SK-N-SH (cell line): ENCODE measurements around the gene CSN1S1. TPM values are rescaled to one million over a fixed set of nuclear protein-coding genes. Genes with fewer than 3 reads are reported as not detected.

Source experiments
- CTCF ChIA-PET: fragments of 300-600, 350-600 bp; formaldehyde crosslinking; extraction: SDS; loops from one replicate; lab custom pipeline; 2021; lab: Yijun Ruan, JAX
- POLR2A ChIA-PET: fragments of 350-600 bp; sonication (Branson Sonifier 250); formaldehyde crosslinking; extraction: SDS; loops from one replicate; lab custom pipeline; 2020; ENCODE audit warnings: antibody characterized with exemption, inconsistent platforms; lab: Yijun Ruan, JAX
- DNase-seq: peaks from one replicate; pipeline ENCODE4 v3.0.0; 2012
- H2AFZ ChIP-seq: fragments of 200-600 bp; sonication (generic); 2 replicates; pipeline ENCODE4 v1.8.1; 2016; ENCODE audit warnings: antibody characterized with exemption, mild to moderate bottlenecking, low read depth
- H3F3A ChIP-seq: fragments of 200-600 bp; sonication (generic); replicated peaks from 2 replicates; pipeline ENCODE3; 2016; ENCODE audit warnings: antibody characterized with exemption, mild to moderate bottlenecking; ENCODE audit not compliant: insufficient read depth
- H3K27ac ChIP-seq, 2 experiments: fragments of 200-500 bp in 1 of 2; fragments of 200-600 bp in 1 of 2; sonication (Bioruptor generic) in 1 of 2; sonication (generic), shearing (Covaris generic) in 1 of 2; 2 replicates each; pipeline versions ENCODE4 v1.5.1 to v1.6.1; 2014 to 2016; ENCODE audit warnings: low read depth in 2 of 2, inconsistent platforms in 1 of 2, low read length in 1 of 2, mild to moderate bottlenecking in 1 of 2, mixed read lengths in 1 of 2
- H3K27me3 ChIP-seq: fragments of 200-600 bp; sonication (generic), shearing (Covaris generic); 2 replicates; pipeline ENCODE4 v1.6.1; 2016; ENCODE audit warnings: mixed run types; ENCODE audit not compliant: insufficient read depth
- H3K36me3 ChIP-seq, 2 experiments: fragments of 200-500 bp in 1 of 2; fragments of 200-600 bp in 1 of 2; sonication (Bioruptor generic) in 1 of 2; sonication (generic) in 1 of 2; replicated peaks in 1 of 2; 2 replicates each; pipeline versions ENCODE3 to v1.5.1; 2014 to 2016; ENCODE audit warnings: low read length in 1 of 2, mild to moderate bottlenecking in 1 of 2; ENCODE audit not compliant: insufficient read depth in 2 of 2, control insufficient read depth in 1 of 2
- H3K4me1 ChIP-seq, 2 experiments: fragments of 200-500 bp in 1 of 2; fragments of 200-600 bp in 1 of 2; sonication (Bioruptor generic) in 1 of 2; sonication (generic), shearing (Covaris generic) in 1 of 2; 2 replicates each; pipeline versions ENCODE4 v1.5.1 to v1.6.1; 2014 to 2016; ENCODE audit warnings: low read depth in 1 of 2, low read length in 1 of 2, mixed run types in 1 of 2; ENCODE audit not compliant: insufficient read depth in 2 of 2, control insufficient read depth in 1 of 2
- H3K4me2 ChIP-seq: fragments of 200-600 bp; sonication (generic), shearing (Covaris generic); 2 replicates; pipeline ENCODE4 v1.6.1; 2017; ENCODE audit warnings: mixed run types
- H3K4me3 ChIP-seq, 2 experiments: fragments of 200-500 bp in 1 of 2; fragments of 200-600 bp in 1 of 2; sonication (Bioruptor generic) in 1 of 2; sonication (generic), shearing (Covaris generic) in 1 of 2; 2 replicates each; pipeline versions ENCODE4 v1.5.1 to v1.8.1; 2014 to 2016; ENCODE audit warnings: low read depth in 2 of 2, inconsistent platforms in 1 of 2, low read length in 1 of 2, mild to moderate bottlenecking in 1 of 2, mixed read lengths in 1 of 2, moderate library complexity in 1 of 2
- H3K79me2 ChIP-seq: fragments of 200-600 bp; sonication (generic); 2 replicates; pipeline ENCODE4 v1.8.1; 2017; ENCODE audit warnings: mild to moderate bottlenecking; ENCODE audit not compliant: insufficient read depth
- H3K9ac ChIP-seq: fragments of 200-600 bp; sonication (generic); 2 replicates; pipeline ENCODE4 v1.6.1; 2017; ENCODE audit warnings: mixed run types
- H3K9me2 ChIP-seq: fragments of 200-600 bp; sonication (generic); 2 replicates; pipeline ENCODE4 v1.6.1; 2017; ENCODE audit warnings: mixed run types
- H3K9me3 ChIP-seq: fragments of 200-600 bp; sonication (generic); 2 replicates; pipeline ENCODE4 v1.6.1; 2017; ENCODE audit warnings: mixed run types, mild to moderate bottlenecking, moderate library complexity
- H4K20me1 ChIP-seq: fragments of 200-600 bp; sonication (generic); 2 replicates; pipeline ENCODE4 v1.6.1; 2017; ENCODE audit warnings: mild to moderate bottlenecking, mixed run types; ENCODE audit not compliant: insufficient read depth
- CHD2 ChIP-seq: fragments of 150-350 bp; IDR thresholded peaks from 2 replicates; pipeline ENCODE4 v1.6.1; 2018; ENCODE audit warnings: low read length; ENCODE audit not compliant: partially characterized antibody
- EP300 ChIP-seq, 2 experiments: IDR thresholded peaks; 2 replicates each; pipeline versions ENCODE4 v1.4.0 to v1.6.1; 2012; ENCODE audit warnings: borderline replicate concordance in 1 of 2, low read depth in 1 of 2, low read length in 1 of 2
- FOXJ3 ChIP-seq: sonication (generic); formaldehyde crosslinking; IDR thresholded peaks from 2 replicates; pipeline ENCODE4 v1.5.1; 2020; ENCODE audit warnings: mild to moderate bottlenecking, missing genetic modification reagents
- FOXM1 ChIP-seq: IDR thresholded peaks from 2 replicates; pipeline ENCODE4 v1.4.0; 2012; ENCODE audit warnings: low read depth, mild to moderate bottlenecking
- GABPA ChIP-seq: IDR thresholded peaks from 2 replicates; pipeline ENCODE4 v1.4.0; 2012; ENCODE audit warnings: low read depth, mild to moderate bottlenecking
- MXI1 ChIP-seq: IDR thresholded peaks from 2 replicates; pipeline ENCODE4 v1.6.1; 2012; ENCODE audit warnings: mild to moderate bottlenecking, low read depth, low read length, improper control_type of control experiment
- NFIC ChIP-seq: IDR thresholded peaks from 2 replicates; pipeline ENCODE4 v1.4.0; 2012; ENCODE audit warnings: borderline replicate concordance
- NRF1 ChIP-seq: IDR thresholded peaks from 2 replicates; pipeline ENCODE4 v1.6.1; 2012; ENCODE audit warnings: low read depth, mild to moderate bottlenecking, low read length
- POLR2AphosphoS5 ChIP-seq: IDR thresholded peaks from 2 replicates; pipeline ENCODE4 v1.6.1; 2012; ENCODE audit warnings: low read depth, low read length
- RAD21 ChIP-seq: IDR thresholded peaks from 2 replicates; pipeline ENCODE4 v1.6.1; 2012; ENCODE audit warnings: mild to moderate bottlenecking, low read length
- RFX5 ChIP-seq: IDR thresholded peaks from 2 replicates; pipeline ENCODE4 v1.6.1; 2012; ENCODE audit warnings: mild to moderate bottlenecking, improper control_type of control experiment, low read length
- SMC3 ChIP-seq: IDR thresholded peaks from 2 replicates; pipeline ENCODE4 v1.6.1; 2012; ENCODE audit warnings: low read depth, low read length, improper control_type of control experiment
- TAF1 ChIP-seq: IDR thresholded peaks from 2 replicates; pipeline ENCODE4 v1.6.1; 2012; ENCODE audit warnings: low read depth, mild to moderate bottlenecking, low read length, moderate library complexity, borderline replicate concordance
- TCF12 ChIP-seq: IDR thresholded peaks from 2 replicates; pipeline ENCODE4 v1.4.0; 2012
- YY1 ChIP-seq: IDR thresholded peaks from 2 replicates; pipeline ENCODE4 v1.4.0; 2012; ENCODE audit warnings: low read depth, mild to moderate bottlenecking
- WGBS: methylation state at CpG from one replicate; pipeline ENCODE4 v1.1.6; 2017; ENCODE audit warnings: low lambda C conversion rate; 5-methylcytosine and 5-hydroxymethylcytosine counted together
- polyA plus RNA-seq, 3 experiments: library from polyadenylated mRNA; depleted of rRNA; stranded (reverse); fragments of >200 nt; gene quantifications; 2 replicates each; pipeline ENCODE4 v1.2.3, GENCODE V29; 2012
- TF ChIP-seq, protein P1 (sequence below): fragments of 150-350 bp; IDR thresholded peaks from 2 replicates; pipeline ENCODE4 v1.6.1; 2016; ENCODE audit warnings: mild to moderate bottlenecking, low read depth, low read length
- TF ChIP-seq, protein P2 (sequence below): fragments of 200-600 bp; sonication (generic); IDR thresholded peaks from 2 replicates; pipeline ENCODE4 v1.6.1; 2017; ENCODE audit warnings: antibody characterized with exemption, mild to moderate bottlenecking, moderate library complexity
- TF ChIP-seq, protein P3 (sequence below): IDR thresholded peaks from 2 replicates; pipeline ENCODE4 v1.4.0; 2012; ENCODE audit warnings: low read depth, borderline replicate concordance
- TF ChIP-seq, protein P4 (sequence below): IDR thresholded peaks from 2 replicates; pipeline ENCODE4 v1.4.0; 2012; ENCODE audit warnings: low read depth, borderline replicate concordance

CSN1S1 gene
- polyA plus RNA-seq, 1 of the 3 experiments (the other 2 are of a cell fraction) = not detected

DNA sequence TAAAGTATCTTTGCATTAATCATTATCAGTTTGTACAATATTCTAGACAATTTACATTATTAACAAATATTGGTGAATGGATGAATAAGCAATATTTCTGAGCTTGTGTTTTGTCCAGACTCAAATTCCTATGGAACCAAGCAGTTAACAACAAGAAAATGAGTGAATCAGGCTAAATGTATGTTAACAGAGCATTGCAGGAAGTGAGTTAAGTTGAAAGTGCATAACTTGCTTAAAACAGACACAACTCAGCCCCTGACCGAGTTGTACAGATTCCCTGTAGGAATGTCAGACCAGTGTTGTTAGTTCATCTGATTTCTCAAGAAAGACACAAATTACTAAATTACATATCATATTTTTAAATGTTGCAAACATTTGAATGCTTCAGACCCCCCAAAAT lies 23.7 kb upstream of the CSN1S1 start (continued):
- TF ChIP-seq, protein P1, sequence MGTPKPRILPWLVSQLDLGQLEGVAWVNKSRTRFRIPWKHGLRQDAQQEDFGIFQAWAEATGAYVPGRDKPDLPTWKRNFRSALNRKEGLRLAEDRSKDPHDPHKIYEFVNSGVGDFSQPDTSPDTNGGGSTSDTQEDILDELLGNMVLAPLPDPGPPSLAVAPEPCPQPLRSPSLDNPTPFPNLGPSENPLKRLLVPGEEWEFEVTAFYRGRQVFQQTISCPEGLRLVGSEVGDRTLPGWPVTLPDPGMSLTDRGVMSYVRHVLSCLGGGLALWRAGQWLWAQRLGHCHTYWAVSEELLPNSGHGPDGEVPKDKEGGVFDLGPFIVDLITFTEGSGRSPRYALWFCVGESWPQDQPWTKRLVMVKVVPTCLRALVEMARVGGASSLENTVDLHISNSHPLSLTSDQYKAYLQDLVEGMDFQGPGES = no peak

DNA sequence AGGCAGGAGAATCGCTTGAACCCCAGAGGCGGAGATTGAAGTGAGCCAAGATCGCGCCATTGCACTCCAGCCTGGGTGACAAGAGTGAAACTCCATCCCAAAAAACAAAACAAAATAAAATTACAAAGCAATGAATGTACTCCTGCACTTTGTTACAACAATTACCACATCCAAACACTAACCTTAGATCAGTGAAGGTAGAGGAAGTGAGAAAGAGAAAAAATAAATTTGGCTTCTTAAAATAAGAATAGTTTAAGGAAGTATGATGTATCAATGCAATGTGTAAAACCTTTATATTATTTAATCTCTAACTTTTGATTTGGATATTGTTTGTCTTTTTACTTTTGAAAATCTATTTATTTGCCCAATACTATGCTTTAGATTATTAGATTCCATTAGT lies 21.7 kb upstream of the CSN1S1 start:
- H3K36me3 ChIP-seq = no peaks in the 10 kb centered on the region
- H3K4me3 ChIP-seq = no peak overlapping the region
- no peaks in the 10 kb centered on the region for H4K20me1 ChIP-seq
- H3K27ac ChIP-seq = no peak overlapping the region
- no peak overlapping the region for H3K9ac ChIP-seq
- TF ChIP-seq NRF1 (no peak), YY1 (no peak), FOXJ3 (CRISPR knock-in tag) (no peak), RFX5 (no peak), CHD2 (no peak), FOXM1 (no peak), EP300 (IDR thresholded peaks at IDR 0.05; ENCODE audit: borderline replicate concordance in 1 of 2, low read depth in 1 of 2, low read length in 1 of 2) (no peak), NFIC (no peak), SMC3 (no peak), GABPA (no peak), TAF1 (no peak)
- TF ChIP-seq, protein P2, sequence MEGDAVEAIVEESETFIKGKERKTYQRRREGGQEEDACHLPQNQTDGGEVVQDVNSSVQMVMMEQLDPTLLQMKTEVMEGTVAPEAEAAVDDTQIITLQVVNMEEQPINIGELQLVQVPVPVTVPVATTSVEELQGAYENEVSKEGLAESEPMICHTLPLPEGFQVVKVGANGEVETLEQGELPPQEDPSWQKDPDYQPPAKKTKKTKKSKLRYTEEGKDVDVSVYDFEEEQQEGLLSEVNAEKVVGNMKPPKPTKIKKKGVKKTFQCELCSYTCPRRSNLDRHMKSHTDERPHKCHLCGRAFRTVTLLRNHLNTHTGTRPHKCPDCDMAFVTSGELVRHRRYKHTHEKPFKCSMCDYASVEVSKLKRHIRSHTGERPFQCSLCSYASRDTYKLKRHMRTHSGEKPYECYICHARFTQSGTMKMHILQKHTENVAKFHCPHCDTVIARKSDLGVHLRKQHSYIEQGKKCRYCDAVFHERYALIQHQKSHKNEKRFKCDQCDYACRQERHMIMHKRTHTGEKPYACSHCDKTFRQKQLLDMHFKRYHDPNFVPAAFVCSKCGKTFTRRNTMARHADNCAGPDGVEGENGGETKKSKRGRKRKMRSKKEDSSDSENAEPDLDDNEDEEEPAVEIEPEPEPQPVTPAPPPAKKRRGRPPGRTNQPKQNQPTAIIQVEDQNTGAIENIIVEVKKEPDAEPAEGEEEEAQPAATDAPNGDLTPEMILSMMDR = no peak
- H3K79me2 ChIP-seq = no peaks in the 10 kb centered on the region
- no peaks in the 10 kb centered on the region for H3F3A ChIP-seq
- no peak overlapping the region for H3K4me2 ChIP-seq
- no peaks in the 10 kb centered on the region for H3K9me3 ChIP-seq
- no peak for DNase-seq
- no peak overlapping the region for H2AFZ ChIP-seq
- POLR2A ChIA-PET = no interaction called here
- no peaks in the 10 kb centered on the region for H3K9me2 ChIP-seq
- CTCF ChIA-PET = no interaction called here
- 21% methylated on average over 4 of the region's 4 CpGs for WGBS
- no peaks in the 10 kb centered on the region for H3K27me3 ChIP-seq
- no peaks in the 10 kb centered on the region for H3K4me1 ChIP-seq

DNA sequence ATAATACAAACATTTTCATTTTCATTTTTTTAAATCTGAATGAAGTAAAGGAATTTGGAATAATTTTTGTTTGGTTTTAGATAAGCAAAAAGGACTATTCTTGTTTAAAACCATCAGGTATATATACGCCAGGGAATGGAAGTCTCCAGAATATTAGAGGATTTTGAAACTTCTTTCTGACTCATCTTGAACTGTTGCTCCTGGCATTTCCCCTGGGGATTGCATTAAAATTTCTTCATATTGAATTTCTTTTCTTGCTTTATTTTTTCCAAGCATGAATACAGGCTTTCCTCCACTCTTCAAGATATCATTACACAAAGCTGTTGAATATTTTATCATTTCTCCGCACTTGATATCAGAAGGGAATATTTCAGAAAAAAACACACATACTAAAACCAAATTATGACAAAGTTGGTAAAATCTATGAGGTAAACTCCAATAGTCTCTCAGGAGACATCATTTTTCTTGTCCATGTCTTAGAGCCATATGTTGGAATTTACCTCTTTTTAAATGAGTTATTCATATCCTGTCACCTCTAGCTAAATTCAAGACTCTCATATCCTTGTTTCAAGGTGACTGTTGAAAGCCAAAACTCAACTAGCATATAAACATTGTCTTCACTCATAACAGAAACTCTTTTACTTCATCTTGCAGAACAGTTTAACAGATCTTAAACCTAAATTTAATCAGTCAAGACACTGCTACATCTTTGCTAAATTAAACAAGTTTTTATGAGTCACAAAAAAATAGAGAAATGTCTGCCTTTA lies 20.7 kb upstream of the CSN1S1 start:
- H3K27ac ChIP-seq = no peak overlapping the region
- CTCF ChIA-PET = no interaction called here
- DNase-seq = no peak
- no peak overlapping the region for H2AFZ ChIP-seq
- no peaks in the 10 kb centered on the region for H3K36me3 ChIP-seq
- H3K4me2 ChIP-seq = no peak overlapping the region
- H3K79me2 ChIP-seq = no peaks in the 10 kb centered on the region
- no peak overlapping the region for H3K9ac ChIP-seq
- POLR2A ChIA-PET = no interaction called here
- no peaks in the 10 kb centered on the region for H3K27me3 ChIP-seq
- H3K9me2 ChIP-seq = no peaks in the 10 kb centered on the region
- no peaks in the 10 kb centered on the region for H4K20me1 ChIP-seq
- 53% methylated on average over 2 of the region's 2 CpGs for WGBS
- H3K4me3 ChIP-seq = no peak overlapping the region
- no peaks in the 10 kb centered on the region for H3F3A ChIP-seq
- no peaks in the 10 kb centered on the region for H3K4me1 ChIP-seq
- H3K9me3 ChIP-seq = no peaks in the 10 kb centered on the region
- no peak for TF ChIP-seq NFIC
- TF ChIP-seq RAD21 = no peak
- TF ChIP-seq, protein P3, sequence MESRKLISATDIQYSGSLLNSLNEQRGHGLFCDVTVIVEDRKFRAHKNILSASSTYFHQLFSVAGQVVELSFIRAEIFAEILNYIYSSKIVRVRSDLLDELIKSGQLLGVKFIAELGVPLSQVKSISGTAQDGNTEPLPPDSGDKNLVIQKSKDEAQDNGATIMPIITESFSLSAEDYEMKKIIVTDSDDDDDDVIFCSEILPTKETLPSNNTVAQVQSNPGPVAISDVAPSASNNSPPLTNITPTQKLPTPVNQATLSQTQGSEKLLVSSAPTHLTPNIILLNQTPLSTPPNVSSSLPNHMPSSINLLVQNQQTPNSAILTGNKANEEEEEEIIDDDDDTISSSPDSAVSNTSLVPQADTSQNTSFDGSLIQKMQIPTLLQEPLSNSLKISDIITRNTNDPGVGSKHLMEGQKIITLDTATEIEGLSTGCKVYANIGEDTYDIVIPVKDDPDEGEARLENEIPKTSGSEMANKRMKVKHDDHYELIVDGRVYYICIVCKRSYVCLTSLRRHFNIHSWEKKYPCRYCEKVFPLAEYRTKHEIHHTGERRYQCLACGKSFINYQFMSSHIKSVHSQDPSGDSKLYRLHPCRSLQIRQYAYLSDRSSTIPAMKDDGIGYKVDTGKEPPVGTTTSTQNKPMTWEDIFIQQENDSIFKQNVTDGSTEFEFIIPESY = no peak
- no peak for TF ChIP-seq GABPA
- TF ChIP-seq, protein P4, sequence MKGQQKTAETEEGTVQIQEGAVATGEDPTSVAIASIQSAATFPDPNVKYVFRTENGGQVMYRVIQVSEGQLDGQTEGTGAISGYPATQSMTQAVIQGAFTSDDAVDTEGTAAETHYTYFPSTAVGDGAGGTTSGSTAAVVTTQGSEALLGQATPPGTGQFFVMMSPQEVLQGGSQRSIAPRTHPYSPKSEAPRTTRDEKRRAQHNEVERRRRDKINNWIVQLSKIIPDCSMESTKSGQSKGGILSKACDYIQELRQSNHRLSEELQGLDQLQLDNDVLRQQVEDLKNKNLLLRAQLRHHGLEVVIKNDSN = no peak
- TF ChIP-seq, protein P1 = no peak
- TF ChIP-seq TCF12 = no peak
- TF ChIP-seq MXI1 = no peak
- no peak for TF ChIP-seq YY1
- TF ChIP-seq POLR2AphosphoS5 = no peak
